Hepatocyte (in vitro differentiated cells): ENCODE measurements around the gene PHETA1.

Experiments used
- EZH2 ChIP-seq: fragments of 200-600 bp; sonication (generic); IDR thresholded peaks from 2 replicates; pipeline ENCODE4 v1.6.1; 2016; ENCODE audit warnings: antibody characterized with exemption, mild to moderate bottlenecking, borderline replicate concordance
- EZH2phosphoT487 ChIP-seq: fragments of 200-600 bp; sonication (generic); IDR thresholded peaks from one replicate; pipeline ENCODE4 v1.6.1; 2018; ENCODE audit warnings: antibody characterized with exemption, mild to moderate bottlenecking, low read depth, moderate library complexity; ENCODE audit not compliant: unreplicated experiment, severe bottlenecking
- TF ChIP-seq, protein P1 (sequence below): fragments of 200-600 bp; sonication (generic); IDR thresholded peaks from 2 replicates; pipeline ENCODE4 v1.5.1; 2016; ENCODE audit warnings: antibody characterized with exemption, mild to moderate bottlenecking; ENCODE audit not compliant: poor library complexity

DNA sequence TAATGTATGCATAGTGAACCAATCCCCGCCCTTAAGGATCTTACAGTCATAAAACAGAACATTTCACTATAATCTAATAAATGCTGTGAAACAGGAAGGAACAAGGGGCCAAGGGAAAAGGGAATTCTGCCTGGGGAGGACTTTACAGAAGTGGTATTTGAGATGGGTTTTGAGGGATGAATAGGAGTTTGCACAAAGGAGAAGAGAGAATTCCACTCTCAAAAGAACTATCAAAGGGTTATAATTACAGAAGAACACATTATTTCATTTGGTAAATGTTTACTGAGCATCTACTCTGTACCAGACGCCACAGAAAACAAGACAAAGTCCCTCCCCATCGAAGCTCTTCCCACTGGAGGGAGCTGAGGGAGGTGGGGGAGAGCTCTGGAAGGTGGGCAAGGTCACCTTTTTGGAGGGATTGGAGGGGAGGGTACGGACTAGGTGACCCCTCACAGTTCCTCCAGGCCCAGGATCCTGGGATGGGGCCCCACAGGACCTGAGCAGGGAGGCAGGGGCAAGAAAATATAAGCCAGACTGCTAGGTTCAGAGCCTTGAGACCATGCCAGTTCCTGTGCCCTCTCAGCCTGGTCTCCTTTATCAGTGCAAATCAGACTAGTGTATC lies 24.5 kb downstream of the PHETA1 start:
- TF ChIP-seq, protein P1, sequence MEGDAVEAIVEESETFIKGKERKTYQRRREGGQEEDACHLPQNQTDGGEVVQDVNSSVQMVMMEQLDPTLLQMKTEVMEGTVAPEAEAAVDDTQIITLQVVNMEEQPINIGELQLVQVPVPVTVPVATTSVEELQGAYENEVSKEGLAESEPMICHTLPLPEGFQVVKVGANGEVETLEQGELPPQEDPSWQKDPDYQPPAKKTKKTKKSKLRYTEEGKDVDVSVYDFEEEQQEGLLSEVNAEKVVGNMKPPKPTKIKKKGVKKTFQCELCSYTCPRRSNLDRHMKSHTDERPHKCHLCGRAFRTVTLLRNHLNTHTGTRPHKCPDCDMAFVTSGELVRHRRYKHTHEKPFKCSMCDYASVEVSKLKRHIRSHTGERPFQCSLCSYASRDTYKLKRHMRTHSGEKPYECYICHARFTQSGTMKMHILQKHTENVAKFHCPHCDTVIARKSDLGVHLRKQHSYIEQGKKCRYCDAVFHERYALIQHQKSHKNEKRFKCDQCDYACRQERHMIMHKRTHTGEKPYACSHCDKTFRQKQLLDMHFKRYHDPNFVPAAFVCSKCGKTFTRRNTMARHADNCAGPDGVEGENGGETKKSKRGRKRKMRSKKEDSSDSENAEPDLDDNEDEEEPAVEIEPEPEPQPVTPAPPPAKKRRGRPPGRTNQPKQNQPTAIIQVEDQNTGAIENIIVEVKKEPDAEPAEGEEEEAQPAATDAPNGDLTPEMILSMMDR, result no peak
- no peak for TF ChIP-seq EZH2phosphoT487
- TF ChIP-seq EZH2, result no peak
